Tibial nerve (tissue), 3 donors: Measurements from ENCODE around the gene JAZF1.

Experiments
- POLR2A ChIP-seq, 2 donors: fragments of 450-650 bp; IDR thresholded peaks; one replicate each; pipeline ENCODE4 v1.6.1; 2017; ENCODE audit warnings: antibody characterized with exemption in 2 of 2, mild to moderate bottlenecking in 2 of 2, moderate library complexity in 2 of 2
- TF ChIP-seq, protein P1 (sequence below), 5 experiments: fragments of 200-600 bp in 3 of 5; fragments of 450-650 bp in 2 of 5; sonication (generic) in 3 of 5; IDR thresholded peaks; one replicate each; pipeline ENCODE4 v1.5.1; 2016 to 2019; ENCODE audit warnings: antibody characterized with exemption in 5 of 5, mild to moderate bottlenecking in 3 of 5, moderate library complexity in 2 of 5

DNA sequence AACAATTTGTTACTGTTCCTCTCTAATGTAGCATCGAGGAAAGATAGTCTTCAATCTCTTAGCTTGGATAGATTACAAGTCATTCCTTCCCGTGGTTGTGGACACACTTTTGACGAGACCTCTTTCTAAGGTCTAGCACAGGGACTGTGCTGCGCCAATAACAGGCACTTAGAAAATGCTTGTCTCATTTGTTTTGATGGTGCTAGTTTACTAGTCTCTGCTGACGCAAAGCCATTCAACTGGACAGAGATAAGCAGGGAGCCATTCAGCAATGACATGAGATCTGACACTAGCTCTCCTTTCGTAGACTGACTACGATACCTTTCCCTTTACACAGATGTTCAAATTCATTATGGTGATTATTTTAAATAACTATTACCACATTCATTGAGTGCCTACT, 6.4 kb upstream of the JAZF1 start:
- TF ChIP-seq, protein P1, sequence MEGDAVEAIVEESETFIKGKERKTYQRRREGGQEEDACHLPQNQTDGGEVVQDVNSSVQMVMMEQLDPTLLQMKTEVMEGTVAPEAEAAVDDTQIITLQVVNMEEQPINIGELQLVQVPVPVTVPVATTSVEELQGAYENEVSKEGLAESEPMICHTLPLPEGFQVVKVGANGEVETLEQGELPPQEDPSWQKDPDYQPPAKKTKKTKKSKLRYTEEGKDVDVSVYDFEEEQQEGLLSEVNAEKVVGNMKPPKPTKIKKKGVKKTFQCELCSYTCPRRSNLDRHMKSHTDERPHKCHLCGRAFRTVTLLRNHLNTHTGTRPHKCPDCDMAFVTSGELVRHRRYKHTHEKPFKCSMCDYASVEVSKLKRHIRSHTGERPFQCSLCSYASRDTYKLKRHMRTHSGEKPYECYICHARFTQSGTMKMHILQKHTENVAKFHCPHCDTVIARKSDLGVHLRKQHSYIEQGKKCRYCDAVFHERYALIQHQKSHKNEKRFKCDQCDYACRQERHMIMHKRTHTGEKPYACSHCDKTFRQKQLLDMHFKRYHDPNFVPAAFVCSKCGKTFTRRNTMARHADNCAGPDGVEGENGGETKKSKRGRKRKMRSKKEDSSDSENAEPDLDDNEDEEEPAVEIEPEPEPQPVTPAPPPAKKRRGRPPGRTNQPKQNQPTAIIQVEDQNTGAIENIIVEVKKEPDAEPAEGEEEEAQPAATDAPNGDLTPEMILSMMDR (IDR thresholded peaks at IDR 0.05), result no peak
- no peak for TF ChIP-seq POLR2A (IDR thresholded peaks at IDR 0.05)
